ENCODE data around the gene CDK15. TPM values are rescaled to one million over a fixed set of nuclear protein-coding genes. Genes with fewer than 3 reads are reported as not detected.

CDK15 gene
- total RNA-seq, 2 donors from 2014 or later, result 0.47 to 0.72 TPM

- H3K4me3 ChIP-seq, result no peak overlapping the region
- H3K27me3 ChIP-seq, result no peaks in the 10 kb centered on the region
- no peak overlapping the region for H3K9ac ChIP-seq (ENCODE audit: low read depth in 2 of 2, low read length in 2 of 2)
- H3K27ac ChIP-seq, result no peak overlapping the region
- no peak for TF ChIP-seq CTCF (IDR thresholded peaks at IDR 0.05)
- H3K4me1 ChIP-seq, result no peaks in the 10 kb centered on the region
- intact Hi-C loops (cut with DNase I), result no loop called here
- DNase-seq, result no peak
- H3K36me3 ChIP-seq, result no peaks in the 10 kb centered on the region
- H3K9me3 ChIP-seq, result no peaks in the 10 kb centered on the region
Measured at GRCh38 chr2:201828220-201828619, 21.9 kb downstream of the CDK15 start.

GRCh38 chr2:201830666-201831065 lies 24.3 kb downstream of the CDK15 start:
- Histone ChIP-seq H3K27me3 (no peaks in the 10 kb centered on the region), H3K4me1 (no peaks in the 10 kb centered on the region), H3K27ac (no peak overlapping the region), H3K4me3 (no peak overlapping the region), H3K9ac (ENCODE audit: low read depth in 2 of 2, low read length in 2 of 2) (no peak overlapping the region), H3K36me3 (no peaks in the 10 kb centered on the region), H3K9me3 (no peaks in the 10 kb centered on the region)
- TF ChIP-seq CTCF (IDR thresholded peaks at IDR 0.05), result no peak
- intact Hi-C loops (cut with DNase I), result no loop called here
- DNase-seq, result no peak

GRCh38 chr2:201831469-201831868 lies 25.1 kb downstream of the CDK15 start:
- no peak for DNase-seq
- Histone ChIP-seq H3K9me3 (no peaks in the 10 kb centered on the region), H3K4me1 (no peaks in the 10 kb centered on the region), H3K36me3 (no peaks in the 10 kb centered on the region), H3K27me3 (no peaks in the 10 kb centered on the region), H3K9ac (ENCODE audit: low read depth in 2 of 2, low read length in 2 of 2) (no peak overlapping the region), H3K4me3 (no peak overlapping the region), H3K27ac (no peak overlapping the region)
- no peak for TF ChIP-seq CTCF (IDR thresholded peaks at IDR 0.05)
- intact Hi-C loops (cut with DNase I), result no loop called here

GRCh38 chr2:201833781-201834180 lies 27.4 kb downstream of the CDK15 start:
- no peaks in the 10 kb centered on the region for H3K27me3 ChIP-seq
- DNase-seq, result no peak
- no peak overlapping the region for H3K4me3 ChIP-seq
- no peak overlapping the region for H3K27ac ChIP-seq
- intact Hi-C loops (cut with DNase I), result no loop called here
- H3K4me1 ChIP-seq, result no peaks in the 10 kb centered on the region
- no peaks in the 10 kb centered on the region for H3K9me3 ChIP-seq
- H3K36me3 ChIP-seq, result no peaks in the 10 kb centered on the region
- no peak overlapping the region for H3K9ac ChIP-seq (ENCODE audit: low read depth in 2 of 2, low read length in 2 of 2)
- TF ChIP-seq CTCF (IDR thresholded peaks at IDR 0.05), result no peak

GRCh38 chr2:201835066-201835465 lies 28.7 kb downstream of the CDK15 start:
- H3K4me1 ChIP-seq, result no peaks in the 10 kb centered on the region
- H3K9me3 ChIP-seq, result no peaks in the 10 kb centered on the region
- no peak overlapping the region for H3K27ac ChIP-seq
- H3K36me3 ChIP-seq, result no peaks in the 10 kb centered on the region
- intact Hi-C loops (cut with DNase I), result no loop called here
- no peak overlapping the region for H3K4me3 ChIP-seq
- H3K27me3 ChIP-seq, result no peaks in the 10 kb centered on the region
- DNase-seq, result no peak
- TF ChIP-seq CTCF (IDR thresholded peaks at IDR 0.05), result no peak
- no peak overlapping the region for H3K9ac ChIP-seq (ENCODE audit: low read depth in 2 of 2, low read length in 2 of 2)

GRCh38 chr2:201837391-201837790 lies 31.1 kb downstream of the CDK15 start:
- TF ChIP-seq CTCF (IDR thresholded peaks at IDR 0.05), result no peak
- no peaks in the 10 kb centered on the region for H3K9me3 ChIP-seq
- H3K27ac ChIP-seq, result no peak overlapping the region
- H3K27me3 ChIP-seq, result no peaks in the 10 kb centered on the region
- no peaks in the 10 kb centered on the region for H3K36me3 ChIP-seq
- no peak overlapping the region for H3K9ac ChIP-seq (ENCODE audit: low read depth in 2 of 2, low read length in 2 of 2)
- DNase-seq, result no peak
- no peaks in the 10 kb centered on the region for H3K4me1 ChIP-seq
- intact Hi-C loops (cut with DNase I), result no loop called here
- no peak overlapping the region for H3K4me3 ChIP-seq
